NCI-H2171 treated with DMSO at 0.1 percent for 48 hours (cell line): ENCODE results near the gene PRPF31.

Experiments used
- DNase-seq: peaks from one replicate; lab custom pipeline; 2025; lab: John Stamatoyannopoulos, UW

PRPF31 gene

DNA sequence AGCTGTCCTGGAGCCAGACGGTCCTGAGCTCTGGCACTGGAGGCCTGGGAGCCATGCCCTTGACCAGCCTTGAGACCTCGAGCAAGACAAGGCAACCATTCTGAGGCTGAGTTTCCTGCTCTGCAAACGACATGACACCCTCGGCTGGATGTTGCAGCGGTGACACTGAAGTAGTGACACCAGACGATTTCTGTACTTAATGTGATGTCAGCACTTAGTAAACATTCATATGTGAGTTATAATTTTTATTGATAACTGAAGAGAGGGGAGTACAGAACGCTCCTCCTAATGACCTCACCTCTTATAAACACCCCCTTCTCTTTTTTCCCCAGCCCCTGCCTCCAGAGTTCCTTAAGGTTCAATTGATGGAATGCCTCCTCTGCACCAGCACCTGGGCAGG is 7.1 kb upstream of the PRPF31 start:
- DNase-seq, result no peak

DNA sequence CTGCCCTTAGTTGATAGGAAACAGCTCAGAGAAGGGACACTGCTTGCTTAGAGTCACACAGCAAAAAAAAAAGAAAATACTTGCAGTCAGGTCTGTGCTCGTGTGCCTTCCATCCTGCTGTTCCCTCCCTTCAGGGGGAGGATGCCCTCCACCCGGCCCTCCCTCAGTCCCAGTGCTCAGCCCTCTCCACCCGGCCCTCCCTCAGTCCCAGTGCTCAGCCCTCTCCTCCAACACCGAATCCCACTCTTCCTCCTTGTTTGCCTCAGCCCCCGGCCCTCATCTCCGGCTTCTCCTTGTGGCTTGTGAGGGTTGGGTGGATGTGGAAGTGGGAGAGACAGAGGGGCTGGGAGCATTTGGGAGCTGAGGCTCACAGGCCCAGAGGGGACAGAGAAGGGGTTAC is 5.9 kb upstream of the PRPF31 start:
- DNase-seq, result no peak

DNA sequence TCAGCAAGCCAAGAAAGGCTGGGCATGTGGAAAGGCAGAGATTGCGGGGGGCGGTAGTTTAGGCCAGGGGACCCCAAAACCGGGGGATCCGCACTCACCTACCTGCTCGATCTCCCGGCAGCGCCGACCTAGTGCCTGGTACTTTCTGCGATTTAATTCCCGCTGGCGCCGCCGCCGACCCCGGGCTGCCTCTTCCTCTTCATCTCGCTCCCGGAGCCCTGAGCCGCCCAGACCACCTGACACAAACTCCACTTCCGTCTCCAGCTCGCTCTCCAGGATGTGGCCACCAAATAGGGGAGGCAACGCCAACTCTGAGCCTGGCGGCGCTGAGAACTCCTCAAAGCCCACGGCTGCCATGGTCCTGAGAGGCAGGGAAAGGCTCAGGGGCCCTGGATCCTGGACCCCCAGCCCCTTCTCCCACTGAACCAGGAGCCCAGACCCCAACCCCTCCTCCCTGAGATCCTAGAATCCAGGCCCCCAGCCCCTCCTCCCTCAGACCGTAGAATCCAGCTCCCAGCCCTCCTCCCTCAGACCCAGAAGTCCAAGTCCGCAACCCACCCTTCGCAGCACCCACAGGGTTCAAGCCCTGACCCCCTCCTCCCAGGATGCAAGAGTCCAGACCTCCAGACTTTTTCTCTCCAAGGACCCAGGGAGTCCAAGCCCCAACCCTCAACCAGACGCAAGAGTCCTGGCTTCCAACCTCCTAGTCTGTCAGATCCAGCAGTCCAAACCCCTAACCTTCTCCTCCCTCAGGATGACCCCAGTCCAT is 1.0 kb upstream of the PRPF31 start:
- peak; percentile 51 for DNase-seq

DNA sequence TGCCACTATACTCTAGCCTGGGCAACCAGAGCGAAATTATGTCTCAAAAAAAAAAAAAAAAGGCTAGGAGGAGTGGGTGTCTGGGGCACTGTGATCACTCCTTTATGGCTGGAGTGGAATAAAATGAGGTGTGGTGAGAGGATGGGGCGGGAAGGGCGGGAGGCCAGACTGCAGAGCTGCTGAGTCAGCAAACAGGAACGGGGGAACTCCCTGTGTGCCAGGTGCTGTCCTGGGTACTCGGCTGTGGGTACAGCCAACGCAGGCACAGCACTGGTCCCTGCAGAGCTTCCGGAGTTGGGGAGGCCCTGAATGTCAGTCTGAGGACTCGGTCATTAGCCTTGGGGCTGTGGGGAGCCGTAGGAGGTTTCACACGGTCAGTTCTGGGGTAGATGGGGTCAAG is 5.7 kb downstream of the PRPF31 start:
- DNase-seq, result no peak

DNA sequence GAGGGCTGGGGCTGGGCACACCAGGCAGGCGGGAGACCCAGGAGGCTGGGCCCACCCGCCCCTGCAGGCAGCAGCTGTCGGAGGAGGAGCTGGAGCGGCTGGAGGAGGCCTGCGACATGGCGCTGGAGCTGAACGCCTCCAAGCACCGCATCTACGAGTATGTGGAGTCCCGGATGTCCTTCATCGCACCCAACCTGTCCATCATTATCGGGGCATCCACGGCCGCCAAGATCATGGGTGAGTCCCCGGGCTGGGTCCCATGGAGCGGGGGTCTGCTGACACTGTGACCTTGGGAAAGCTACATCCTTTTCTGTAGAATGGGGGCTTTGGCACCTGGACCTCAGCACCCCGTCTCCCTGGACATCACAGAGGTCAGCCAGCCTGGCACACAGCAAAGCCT is 8.1 kb downstream of the PRPF31 start:
- DNase-seq, result no peak

DNA sequence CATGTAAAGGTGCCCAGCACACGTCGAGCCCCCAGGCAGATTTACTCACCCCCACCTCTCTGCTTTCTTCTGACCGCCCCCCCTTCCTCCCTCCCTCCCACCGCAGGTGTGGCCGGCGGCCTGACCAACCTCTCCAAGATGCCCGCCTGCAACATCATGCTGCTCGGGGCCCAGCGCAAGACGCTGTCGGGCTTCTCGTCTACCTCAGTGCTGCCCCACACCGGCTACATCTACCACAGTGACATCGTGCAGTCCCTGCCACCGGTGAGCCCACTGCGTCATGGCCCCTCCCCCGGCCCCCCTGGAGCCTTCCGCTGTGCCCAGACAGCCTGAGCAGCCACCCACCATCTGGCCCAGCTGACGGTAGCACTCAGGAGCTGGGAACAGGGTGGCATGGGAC is 8.8 kb downstream of the PRPF31 start:
- DNase-seq, result no peak

DNA sequence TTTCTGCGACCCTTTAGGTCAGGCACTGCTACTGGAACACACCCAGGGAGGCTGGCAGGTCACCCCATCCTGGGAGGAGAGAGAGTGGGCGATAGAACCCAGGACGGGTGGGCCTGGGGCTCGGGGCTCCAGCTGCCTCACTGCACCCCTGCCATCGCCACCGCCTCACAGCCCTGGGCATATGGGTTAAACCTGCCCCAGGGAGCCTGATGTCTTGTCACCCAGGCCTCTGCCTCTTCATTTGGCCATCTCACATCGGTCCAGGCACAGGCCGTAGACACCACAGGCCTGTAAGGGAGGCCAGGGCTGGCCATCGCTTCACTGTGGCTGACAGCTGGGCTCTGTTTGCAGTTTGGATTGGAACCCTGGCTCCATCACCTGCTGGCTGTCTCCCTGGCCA is 10.2 kb downstream of the PRPF31 start:
- DNase-seq, result no peak

DNA sequence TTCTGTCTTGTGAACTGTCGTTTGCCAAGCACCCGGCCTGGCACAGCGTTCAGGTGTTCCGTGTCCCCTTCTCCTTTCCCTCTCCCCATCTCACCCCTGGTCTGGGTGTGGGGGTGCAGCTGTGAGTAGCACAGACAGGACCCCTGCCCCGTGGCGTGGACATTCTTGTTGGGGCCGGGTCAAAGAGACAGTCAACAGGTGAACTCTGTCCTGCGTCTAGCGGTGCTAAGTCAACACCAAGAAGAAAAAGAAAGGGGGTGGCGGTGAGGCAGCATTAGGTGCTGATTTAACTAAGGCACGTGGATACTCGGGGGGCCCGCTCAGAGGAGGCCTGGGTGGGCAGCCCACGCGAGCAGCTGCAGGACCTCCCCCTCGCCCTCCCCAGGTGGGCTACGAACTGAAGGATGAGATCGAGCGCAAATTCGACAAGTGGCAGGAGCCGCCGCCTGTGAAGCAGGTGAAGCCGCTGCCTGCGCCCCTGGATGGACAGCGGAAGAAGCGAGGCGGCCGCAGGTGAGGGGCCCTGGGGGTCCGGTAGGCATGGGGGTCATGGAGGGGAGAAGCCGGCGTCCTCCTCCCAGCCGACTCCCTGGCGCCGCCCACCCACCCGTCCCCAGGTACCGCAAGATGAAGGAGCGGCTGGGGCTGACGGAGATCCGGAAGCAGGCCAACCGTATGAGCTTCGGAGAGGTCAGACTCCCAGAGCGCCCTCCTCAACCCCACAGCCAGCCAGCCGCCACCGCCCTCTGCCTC is 12.3 kb downstream of the PRPF31 start:
- no peak for DNase-seq

DNA sequence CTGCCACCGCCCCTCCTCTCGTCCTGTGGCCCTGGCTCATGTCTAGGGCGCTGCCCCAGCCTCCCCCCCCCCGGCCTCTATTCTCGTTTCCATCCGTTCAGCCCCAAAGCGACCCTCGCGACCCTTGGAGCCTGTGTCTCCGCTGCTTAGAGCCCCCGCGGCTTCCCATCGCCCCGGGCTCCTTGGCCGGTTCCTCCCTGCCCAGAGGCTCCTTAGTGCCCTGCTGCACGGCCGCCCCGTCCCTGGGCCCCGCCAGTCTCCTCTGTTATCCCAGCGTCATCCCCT is 12.8 kb downstream of the PRPF31 start:
- no peak for DNase-seq

DNA sequence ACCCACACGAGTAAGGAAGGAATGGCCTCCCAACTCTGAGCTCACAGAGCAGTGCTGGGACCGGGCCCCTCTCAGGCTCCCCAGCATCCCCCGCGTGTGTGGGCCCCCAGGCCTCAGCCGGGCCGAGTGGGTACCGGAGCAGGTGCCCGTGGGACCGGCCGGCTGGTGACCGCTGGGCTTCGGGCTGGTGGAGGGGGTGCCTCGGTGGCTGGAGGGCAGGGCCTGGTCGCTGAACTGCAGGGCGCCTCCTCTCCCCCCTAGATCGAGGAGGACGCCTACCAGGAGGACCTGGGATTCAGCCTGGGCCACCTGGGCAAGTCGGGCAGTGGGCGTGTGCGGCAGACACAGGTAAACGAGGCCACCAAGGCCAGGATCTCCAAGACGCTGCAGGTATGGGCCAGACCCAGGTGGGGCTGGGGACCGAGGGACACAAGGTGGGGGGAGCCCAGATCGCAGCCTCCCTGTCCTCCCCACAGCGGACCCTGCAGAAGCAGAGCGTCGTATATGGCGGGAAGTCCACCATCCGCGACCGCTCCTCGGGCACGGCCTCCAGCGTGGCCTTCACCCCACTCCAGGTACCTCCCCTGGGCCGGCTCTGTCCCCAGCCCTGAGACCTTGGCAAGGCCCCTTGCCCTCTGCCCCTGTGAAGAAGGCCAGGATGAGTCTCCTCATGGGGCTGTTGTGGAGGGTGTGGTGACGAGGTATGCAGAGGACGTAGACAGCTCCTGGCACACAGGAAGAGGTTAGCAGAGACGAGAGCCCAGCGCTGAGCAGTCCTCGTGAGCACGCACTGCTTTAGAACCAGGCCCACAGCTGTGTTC is 13.5 kb downstream of the PRPF31 start:
- no peak for DNase-seq

DNA sequence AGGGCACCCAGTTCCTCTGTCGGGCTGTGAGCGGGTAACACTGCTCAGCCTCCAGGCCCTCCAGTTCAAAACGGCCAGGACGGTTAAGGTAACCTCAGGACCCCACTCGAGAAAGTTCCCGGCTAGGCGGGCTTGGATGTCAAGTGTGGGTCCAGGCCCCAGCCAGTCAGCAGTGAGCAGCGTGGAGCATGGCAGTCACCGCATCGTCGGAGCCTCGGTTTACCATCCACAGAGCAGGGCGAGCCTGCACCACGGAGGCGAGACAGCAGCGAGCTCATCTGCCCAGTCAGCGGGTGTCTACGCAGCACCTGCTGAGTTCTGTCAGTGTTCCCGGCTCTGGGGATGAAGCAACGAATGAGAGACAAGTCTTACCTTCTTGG is 14.1 kb downstream of the PRPF31 start:
- no peak for DNase-seq

DNA sequence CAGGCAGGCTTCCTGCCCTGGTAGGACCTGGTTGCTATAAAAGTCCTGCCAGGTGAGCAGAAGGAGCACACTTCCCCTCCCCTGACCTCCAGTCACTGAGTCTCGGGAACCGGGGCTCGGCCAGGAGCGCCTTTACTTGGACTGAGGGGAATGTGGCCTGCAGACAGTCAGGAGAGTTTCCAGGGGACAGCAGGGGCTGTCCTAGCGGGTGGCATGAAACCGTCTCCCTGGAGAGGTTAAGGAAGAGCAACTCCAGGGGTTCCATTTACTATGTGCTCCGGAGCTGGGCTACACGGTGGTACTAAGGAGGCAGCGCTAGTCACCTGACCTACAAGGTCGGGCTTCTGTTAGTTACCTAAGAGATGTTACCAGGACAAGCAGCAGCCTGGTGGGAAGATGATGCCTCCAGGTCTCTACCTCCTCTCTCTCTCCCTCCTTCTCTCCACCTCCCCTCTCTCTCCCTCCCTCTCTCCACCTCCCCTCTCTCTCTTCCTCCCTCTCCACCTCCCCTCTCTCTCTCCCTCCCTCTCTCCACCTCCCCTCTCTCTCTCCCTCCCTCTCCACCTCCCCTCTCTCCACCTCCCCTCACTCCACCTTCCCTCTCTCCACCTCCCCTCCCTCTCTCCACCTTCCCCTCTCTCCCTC is 17.9 kb downstream of the PRPF31 start:
- DNase-seq, result peak; percentile 80

DNA sequence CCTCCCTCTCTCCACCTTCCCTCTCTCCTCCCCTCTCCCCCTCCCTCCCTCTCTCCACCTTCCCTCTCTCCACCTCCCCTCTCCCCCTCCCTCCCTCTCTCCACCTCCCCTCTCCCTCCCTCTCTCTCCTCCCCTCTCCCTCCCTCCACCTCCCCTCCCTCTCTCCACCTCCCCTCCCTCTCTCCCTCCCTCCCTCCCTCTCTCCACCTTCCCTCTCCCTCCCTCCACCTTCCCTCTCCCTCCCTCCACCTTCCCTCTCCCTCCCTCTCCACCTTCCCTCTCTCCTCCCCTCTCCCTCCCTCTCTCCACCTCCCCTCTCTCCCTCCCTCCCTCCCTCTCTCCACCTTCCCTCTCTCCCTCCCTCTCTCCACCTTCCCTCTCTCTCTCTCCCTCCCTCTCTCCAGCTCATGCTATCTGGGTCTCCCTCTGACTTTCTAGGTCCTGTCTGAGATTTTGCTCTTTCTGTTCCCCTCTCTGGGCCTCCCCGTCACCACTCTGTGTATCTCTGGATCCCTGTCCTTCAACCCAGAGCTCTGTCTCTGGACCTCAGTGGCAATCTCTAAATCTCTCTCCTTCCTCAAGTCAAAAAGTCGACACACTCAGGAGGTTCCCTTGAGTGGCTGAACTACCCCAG is 18.5 kb downstream of the PRPF31 start:
- no peak for DNase-seq

DNA sequence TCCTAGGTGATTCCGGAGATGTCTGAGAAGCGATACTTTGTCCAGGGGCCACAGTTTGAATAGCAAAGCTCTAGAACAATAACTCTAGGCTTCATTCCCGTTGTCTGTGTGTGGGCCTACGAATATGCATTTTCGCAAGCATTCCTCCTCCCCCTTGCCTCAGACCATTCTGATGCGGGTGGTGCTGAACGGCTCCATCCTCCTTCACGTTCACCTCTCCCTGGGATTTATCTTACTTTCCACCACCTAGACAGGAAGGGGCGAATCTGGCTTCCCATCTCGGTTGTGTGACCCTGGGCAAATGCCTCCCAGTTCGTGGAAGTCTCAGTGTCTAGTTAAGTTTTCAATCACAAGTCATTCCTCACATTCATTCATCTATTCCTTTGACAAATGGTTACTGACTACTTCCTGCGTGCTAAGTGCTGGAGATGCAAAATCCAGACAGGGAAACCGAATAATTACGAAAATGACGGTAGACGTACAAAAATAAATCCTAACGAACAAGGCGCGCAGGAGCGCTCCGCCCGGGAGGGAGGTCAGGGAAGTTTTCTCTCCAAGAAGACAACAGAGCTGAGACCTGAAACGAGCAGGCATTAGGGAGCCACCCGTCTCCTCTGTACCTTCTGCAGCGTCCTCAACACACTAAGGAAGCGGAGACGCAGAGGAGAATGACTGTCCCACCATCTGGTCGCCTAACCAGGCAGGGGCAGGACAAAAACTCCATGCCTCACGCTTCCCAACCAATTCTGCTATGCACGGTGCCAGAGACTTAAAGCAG is 20.7 kb downstream of the PRPF31 start:
- DNase-seq, result peak; percentile 75

DNA sequence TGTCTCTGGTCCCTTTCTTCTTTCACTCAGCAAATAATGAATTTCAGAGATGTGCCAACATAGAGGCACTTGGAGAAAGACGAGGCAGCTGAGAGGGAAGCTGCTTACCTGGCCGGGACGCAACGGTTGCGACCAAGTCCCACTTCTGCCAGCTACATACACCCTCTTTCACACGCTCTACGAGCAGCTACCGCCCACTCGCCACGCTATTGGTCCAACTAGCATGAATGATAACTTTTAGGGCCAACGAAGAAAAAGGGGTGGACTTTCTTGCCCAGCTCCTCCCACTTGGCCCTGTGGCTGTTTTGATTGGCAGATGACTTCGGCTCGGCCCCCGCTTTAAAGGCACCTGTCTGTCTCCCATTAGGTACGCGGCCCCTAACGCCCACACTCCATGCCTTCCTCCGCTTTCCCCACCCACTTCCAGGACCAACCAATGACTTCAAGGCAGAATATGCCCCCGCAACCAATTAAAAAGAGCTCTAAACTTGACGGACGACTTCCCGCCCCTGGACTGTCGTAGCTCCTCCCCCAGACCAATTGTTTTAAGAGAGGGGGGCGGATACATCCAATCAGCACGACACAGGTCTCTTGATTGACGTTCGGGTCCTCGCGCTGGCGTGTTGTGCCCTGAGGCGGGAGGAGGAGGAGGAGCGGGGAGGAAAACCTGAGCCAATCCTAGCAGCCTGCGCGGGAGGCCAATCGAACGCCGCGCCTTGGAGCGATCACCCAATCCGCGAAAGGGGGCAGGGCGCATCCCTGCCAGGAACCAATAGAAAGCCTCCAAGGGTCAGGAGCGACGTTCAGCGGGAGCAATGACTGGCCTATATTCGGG is 21.5 kb downstream of the PRPF31 start:
- DNase-seq, result peak; percentile 100

DNA sequence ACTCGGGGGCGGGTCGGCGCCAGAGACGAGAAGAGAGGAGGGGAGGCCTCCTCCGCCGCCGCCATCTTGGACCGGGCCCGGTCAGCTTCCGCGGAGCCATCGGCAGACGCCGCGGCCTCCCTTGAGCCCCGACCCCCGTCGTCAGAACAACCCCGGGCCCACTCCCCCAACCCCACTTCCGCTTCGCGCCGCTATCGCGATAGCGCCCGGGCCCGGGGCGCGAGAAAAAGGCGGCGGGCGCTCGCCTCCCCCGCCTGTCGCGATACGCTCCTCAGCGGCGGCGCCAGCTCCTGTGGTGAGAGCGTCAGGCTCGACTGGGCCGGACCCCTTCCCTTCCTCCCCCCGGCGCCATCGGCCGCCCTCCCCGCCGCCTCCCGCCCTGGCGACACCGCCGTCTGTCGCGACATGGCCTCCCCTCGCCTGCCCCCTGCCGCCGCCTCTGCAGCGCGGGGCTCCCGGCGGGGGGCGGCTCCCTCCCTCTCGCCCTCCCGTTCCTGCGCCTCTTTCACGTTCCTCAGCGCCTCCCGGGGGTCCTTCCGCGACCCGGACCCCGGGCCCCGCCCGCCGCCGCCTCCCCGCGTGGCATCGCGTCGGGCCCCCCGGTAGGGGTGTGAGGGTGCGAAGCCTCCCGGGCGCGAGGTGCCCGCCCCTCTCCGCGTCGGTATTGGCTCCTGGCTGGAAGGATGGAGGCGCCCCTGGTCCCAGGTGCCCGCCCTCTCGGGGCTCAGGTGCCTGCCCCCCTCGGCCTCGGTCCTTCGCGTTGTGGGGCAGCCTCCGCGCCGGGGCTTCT is 22.3 kb downstream of the PRPF31 start, which contains the start of gene CNOT3:
TSS of gene CNOT3 (plus strand) at position 64 of the 790 bp plus-strand sequence. CDS start 5,217 bp downstream, outside the sequence.
- peak; percentile 18 for DNase-seq

DNA sequence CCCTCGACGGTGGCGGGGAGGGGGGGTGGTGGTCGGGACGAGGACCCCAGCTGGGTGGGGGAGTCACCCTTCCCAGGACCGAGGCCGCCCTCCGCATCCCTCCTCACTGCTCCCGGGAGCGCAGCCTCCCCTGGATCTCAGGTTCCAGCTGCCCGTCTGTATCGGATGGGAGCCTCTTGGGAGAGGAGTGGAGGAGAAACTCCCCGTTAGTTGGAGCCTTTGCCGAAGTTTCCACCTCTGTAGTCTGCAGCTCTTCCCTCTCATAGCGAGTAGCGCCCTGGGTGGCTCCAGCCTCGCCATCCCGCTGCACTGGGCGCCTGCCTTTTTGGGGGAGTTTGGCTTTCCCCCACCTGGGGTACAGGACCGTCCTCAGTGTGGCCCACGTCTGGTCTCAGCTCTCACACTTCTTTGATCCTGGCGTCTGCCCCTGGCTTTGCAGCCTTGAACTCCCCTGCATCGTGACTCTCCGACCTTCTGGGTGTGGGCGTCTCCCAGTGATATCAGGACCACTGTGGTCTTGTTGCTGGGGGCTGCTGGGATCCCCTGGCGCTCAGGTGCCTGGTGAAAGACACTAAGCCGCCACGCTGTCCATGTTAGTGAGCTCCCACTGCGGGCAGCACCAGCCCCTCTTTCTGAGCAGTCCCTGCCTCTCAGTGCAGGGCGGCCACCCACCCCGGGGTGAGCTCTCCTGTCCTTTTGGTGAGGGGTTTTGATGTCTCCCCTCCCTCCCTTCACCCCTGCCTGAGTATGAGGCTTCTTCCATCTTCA is 23.1 kb downstream of the PRPF31 start:
- DNase-seq, result peak; percentile 18

DNA sequence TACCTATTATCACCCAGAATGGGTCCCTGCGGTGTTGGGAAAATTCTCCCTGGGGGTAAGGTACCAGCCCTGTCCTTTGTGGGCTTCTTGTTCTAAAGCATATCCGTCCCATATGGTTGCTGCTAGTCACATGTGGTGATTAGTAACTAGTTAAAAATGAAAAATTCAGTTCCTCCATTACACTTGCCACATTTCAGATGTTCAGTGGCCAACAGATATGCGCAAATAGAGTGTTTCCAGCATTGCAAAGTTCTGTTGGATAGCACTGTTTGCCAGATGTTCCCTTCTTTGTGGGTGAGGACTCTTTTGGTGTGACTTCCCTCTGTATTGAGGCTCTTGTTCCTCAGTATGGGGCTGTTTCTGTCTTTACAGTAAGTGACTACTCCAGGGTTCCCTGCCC is 25.8 kb downstream of the PRPF31 start:
- DNase-seq, result no peak
